Kidney glomerular epithelial cell (primary cell): ENCODE results near the gene SFT2D2.

ENCODE experiments used
- DNase-seq: peaks from one replicate; lab custom pipeline; 2025; lab: John Stamatoyannopoulos, UW

The SFT2D2 gene

DNA sequence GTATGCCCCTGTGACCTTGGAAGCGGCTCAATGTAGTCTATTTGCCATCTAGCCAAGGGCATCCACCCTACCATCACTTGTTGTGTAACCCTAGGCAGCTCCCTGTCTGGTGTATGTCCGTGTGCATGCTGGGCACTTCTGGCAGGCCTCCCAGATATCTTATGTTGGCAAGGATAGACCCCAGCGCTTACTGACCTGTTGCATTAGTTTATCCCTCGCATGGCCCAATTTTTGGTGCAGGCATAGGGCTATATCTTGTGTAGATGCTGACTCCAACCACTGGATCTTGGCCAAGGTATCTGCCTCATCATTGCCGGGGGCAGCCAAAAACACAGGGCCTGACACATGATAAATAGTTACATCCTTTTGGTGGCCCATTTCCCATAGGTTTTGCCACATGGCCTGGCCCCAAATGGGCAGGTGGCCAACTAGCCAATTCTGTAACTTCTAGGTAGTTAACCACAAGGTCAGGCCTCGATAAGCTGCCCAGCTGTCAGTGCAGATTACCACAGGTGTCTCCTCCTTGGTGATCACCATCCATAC is 40.9 kb downstream of the SFT2D2 start:
- no peak for DNase-seq

DNA sequence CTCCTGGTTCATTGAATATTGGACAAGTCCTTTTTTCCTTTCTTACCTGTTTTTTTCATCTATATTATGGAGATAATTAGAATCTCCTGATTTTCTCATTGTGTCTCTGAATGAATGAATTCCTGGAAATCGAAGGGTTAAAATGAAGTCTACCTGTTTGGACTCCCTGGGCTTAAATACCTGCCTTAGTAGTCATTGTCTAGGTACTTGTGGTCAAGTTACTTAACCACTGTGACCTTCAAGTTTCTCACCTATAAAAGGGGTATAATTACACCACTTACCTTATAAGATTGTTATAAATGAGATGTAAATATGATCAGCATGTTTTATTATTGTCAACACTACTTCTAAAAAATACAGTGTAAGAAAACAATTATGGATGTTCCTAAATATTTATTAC is 45.8 kb downstream of the SFT2D2 start:
- DNase-seq: no peak

- DNase-seq: no peak
These were observed 47.8 kb downstream of the SFT2D2 start for GRCh38 chr1:168273575-168273974.

DNA sequence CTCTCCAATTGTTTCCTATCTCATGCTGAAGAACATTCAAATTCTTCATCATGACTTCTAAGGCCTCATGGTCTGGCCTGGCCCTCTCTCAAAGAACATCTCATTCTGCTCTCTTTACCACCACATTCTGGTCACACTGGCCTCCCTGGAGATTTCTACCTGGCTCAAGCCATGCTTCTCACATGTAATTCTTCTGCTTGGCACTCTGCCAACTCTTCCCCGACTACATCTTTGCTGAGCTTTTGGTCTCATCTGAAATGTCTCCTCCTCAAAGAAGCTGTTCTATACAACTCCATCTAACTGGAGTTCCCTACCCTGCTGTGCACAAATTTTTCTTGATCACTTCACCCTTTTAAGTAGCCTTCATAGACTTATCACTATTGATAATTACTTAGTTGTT is 53.4 kb downstream of the SFT2D2 start:
- no peak for DNase-seq

DNA sequence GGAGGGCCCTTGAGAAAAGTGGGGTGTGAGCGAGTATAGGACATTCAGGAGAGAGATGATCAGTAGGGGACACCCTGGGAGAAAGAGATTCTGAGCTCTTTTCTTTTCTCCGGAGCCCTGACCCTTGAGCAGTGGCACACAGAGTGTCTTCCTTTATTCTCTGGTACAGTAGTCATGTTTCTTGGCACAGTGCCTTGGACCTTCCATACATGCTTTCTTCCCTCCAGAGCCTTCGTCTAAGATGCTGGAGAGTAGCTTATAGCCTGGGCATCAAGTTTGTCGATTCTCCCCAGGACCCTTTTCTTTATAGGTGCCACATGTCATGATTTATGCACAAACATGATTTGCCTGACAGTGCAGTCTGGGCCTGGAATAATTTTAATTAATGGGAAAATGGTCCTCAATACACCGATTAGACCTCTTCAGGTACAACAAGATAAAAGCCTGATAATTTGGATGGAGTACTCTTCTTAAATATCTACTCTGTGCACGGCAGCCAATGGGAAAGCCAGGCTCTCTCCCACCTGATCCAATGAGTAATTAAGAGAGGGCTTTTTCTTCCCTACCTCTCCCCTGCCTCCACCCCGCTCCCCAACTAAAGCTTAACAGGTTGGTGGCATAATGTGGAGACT is 54.6 kb downstream of the SFT2D2 start, which contains the start of gene TBX19:
TSS of gene TBX19 (plus strand) at position 582 of the 632 bp plus-strand sequence. CDS start 214 bp downstream, outside the sequence.
- DNase-seq: no peak

- no peak for DNase-seq
These were observed 56.0 kb downstream of the SFT2D2 start for GRCh38 chr1:168281603-168282325.

DNA sequence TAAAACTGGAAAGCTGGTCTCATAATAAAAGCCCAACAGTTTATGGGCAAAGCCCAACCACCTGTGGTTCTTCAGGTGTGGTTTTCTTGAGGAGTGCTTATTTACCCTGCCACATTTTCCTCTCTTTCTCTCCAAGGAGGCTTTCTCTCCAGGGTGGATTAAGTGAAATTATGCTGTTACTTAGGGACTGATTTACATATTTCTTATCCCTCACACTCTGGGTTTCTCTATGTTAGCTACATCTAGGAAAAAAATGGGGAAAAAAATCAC is 59.7 kb downstream of the SFT2D2 start:
- DNase-seq: peak; percentile 64

- peak; percentile 77 for DNase-seq
These were observed 60.4 kb downstream of the SFT2D2 start for GRCh38 chr1:168285971-168286927.

DNA sequence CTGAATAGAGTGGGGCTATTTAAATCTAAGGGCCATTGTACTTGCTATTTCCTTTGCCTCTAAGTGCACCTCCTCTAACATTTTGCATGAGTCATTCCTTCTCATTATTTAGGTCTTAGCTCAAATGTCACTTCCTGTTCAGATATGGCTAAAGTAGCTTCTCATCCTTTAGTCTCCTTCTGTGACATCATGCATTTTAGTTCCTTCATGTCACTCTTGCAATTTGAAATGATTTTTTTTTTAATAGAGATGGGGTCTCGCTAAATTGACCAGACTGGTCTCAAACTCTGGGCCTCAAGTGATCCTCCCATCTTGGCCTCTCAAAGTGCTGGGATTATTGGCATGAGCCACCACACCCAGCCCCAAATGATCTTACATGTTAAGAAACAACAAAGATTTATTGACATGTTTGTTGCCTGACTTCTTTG is 61.4 kb downstream of the SFT2D2 start:
- DNase-seq: peak; percentile 13

- DNase-seq: peak; percentile 46
These were observed 62.7 kb downstream of the SFT2D2 start for GRCh38 chr1:168288311-168289052.

DNA sequence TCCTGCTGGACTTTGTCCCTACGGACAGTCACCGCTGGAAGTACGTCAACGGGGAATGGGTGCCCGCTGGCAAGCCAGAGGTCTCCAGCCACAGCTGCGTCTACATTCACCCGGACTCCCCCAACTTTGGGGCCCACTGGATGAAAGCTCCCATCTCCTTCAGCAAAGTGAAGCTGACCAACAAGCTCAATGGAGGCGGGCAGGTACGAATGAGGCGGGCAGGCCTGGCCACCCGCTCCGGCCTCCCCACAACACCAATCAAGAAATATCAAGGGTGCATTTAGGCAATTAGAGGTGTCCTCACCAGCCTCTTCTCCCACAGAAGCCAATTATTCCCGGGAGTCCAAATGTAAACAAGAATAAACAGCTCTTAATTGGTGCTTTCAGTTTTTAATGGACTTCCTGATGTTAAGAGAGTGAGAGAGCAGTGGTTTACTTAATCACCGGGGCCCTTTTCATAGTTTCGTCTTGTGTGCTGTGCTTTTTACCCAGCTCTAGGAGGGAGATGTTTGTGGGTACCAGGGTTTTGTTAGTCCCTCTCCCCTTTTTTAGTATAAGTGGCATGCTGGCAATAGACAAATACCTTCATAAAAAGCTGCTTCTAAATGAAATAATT is 65.5 kb downstream of the SFT2D2 start:
- no peak for DNase-seq

GRCh38 chr1:168293356-168293755 is 67.6 kb downstream of the SFT2D2 start:
- DNase-seq: no peak

DNA sequence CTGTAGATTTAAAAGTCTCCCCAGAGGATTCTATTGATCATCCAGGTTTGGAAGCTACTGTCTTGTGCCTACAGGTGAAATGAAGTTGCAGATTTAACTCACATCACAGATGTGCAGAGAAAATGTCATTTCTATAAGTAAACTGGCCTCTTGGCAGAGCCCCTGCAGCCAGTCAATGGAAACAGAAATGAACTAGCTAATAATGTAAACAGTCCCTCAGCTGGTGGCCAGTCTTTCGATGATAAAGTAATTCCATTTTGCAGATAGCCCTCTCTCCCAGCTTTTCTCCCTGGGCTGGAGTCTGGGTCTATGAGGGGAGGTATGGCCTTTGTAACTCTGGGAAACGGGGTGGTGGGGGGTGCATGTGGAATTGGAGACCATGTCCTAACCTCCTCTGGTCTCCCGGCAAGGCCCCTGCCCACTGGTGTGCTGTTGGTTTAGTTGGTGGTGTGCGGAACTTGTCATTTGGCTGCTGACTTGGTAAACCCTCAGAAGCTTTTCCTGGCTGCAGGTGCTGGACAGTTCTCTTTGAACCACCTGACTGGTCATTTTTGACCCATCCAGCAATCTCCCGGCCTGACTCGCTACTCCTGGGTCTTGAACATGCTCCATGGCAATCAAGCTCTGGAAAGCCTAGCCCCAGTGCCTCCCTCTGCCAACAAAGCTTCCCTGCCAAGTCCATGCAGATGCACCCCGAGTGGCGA is 69.8 kb downstream of the SFT2D2 start:
- DNase-seq: no peak

DNA sequence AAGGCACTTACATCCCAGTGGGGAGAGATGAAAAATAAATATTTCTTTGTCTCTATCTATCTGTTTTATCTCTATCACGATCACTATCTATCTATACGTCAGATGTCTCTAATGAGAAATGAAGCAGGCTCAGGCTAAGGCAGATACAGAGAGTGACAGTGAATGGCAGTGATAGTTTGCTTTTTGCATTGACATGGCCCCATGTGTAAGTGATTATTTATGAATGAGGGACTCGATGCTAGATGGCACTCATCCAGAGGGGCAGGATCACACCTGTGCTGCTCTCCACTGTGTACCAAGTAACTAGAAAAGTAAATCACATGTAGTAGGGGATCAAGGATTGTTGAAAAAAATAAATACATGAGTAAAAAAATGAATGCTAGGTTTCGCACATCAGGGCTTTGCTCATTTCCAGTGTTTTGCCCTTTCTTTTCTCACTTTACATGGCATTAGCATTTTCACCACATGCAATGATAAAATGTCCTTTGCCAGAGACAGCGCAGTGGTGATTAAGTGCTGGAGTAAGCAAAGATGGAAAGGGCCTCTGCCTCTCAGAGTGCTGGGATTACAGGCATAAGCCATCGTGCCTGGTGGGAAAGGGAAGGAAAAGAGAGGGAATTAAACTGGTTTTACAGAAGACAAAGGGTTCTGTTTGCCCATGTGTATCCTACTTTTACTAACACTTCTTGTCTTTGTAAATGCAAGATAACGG is 71.4 kb downstream of the SFT2D2 start:
- DNase-seq: no peak

- DNase-seq: no peak
These were observed 72.6 kb downstream of the SFT2D2 start for GRCh38 chr1:168298446-168298845.

GRCh38 chr1:168300626-168301025 is 74.8 kb downstream of the SFT2D2 start:
- DNase-seq: no peak

DNA sequence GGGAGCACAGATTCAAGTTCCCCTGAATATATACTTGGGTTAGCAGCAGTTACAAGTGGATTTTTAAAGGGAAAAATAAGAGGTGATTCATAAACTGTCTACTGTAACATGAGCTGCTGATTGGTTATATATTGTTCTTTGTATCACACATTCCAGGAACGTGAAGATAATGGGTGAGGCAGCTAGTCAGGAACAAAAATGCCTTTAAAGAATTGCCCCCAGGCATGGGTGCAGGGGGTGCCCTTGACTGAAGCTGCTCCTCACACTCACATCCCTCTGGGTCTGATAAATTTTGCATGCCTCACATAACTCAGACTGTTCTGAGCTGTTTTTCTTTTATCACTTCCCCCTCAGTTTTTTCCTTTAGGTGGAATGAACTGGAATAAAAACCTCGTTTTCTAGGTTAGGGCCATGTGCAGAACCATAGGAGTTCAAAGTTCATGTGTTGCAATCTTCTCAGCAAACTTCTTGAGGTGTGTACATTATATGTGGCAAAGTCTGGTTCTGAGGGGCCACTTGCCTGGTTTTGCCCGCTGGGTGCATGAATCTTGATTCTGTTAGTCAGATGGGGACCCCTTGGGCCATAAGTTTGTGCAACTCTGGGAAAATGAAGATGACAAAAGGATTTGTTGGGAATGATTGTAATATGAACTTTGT is 76.0 kb downstream of the SFT2D2 start:
- DNase-seq: peak; percentile 67
